ENCODE results near the gene IGLL1.

Gene IGLL1

GRCh38 chr22:23555118-23555517 is 25.0 kb downstream of the IGLL1 start:
- Histone ChIP-seq H3K27ac (ENCODE audit: low read depth, low read length) (no peak overlapping the region), H3K9me3 (ENCODE audit: insufficient read depth, low read length) (no peaks in the 10 kb centered on the region), H3K79me2 (ENCODE audit: insufficient read depth, low read length) (no peaks in the 10 kb centered on the region), H3K27me3 (ENCODE audit: low read length) (no peaks in the 10 kb centered on the region), H4K20me1 (ENCODE audit: low read depth, low read length) (no peaks in the 10 kb centered on the region), H2AFZ (ENCODE audit: low read depth, low read length, severe bottlenecking) (no peak overlapping the region), H3K4me3 (ENCODE audit: insufficient read depth, low read length, poor library complexity, severe bottlenecking) (no peak overlapping the region), H3K4me2 (ENCODE audit: low read depth, low read length, poor library complexity, severe bottlenecking) (no peak overlapping the region), H3F3A (ENCODE audit: insufficient read depth) (no peaks in the 10 kb centered on the region), H3K9me2 (replicated peaks; ENCODE audit: insufficient read depth, low read length) (no peaks in the 10 kb centered on the region), H3K9ac (ENCODE audit: low read length) (no peak overlapping the region), H3K36me3 (ENCODE audit: low read length) (no peaks in the 10 kb centered on the region)
- TF ChIP-seq CTCF (IDR thresholded peaks at IDR 0.05; ENCODE audit: insufficient read depth, low read length, poor library complexity, severe bottlenecking) (no peak), EZH2phosphoT487 (conservative IDR thresholded peaks at IDR 0.05; ENCODE audit: low read length) (no peak)

- Histone ChIP-seq H3K9me2 (replicated peaks; ENCODE audit: insufficient read depth, low read length) (no peaks in the 10 kb centered on the region), H3K36me3 (ENCODE audit: low read length) (no peaks in the 10 kb centered on the region), H3K79me2 (ENCODE audit: insufficient read depth, low read length) (no peaks in the 10 kb centered on the region), H2AFZ (ENCODE audit: low read depth, low read length, severe bottlenecking) (no peak overlapping the region), H3K27me3 (ENCODE audit: low read length) (no peaks in the 10 kb centered on the region), H3K9ac (ENCODE audit: low read length) (no peak overlapping the region), H3K27ac (ENCODE audit: low read depth, low read length) (no peak overlapping the region), H3K9me3 (ENCODE audit: insufficient read depth, low read length) (no peaks in the 10 kb centered on the region), H3K4me2 (ENCODE audit: low read depth, low read length, poor library complexity, severe bottlenecking) (no peak overlapping the region), H3F3A (ENCODE audit: insufficient read depth) (no peaks in the 10 kb centered on the region), H4K20me1 (ENCODE audit: low read depth, low read length) (no peaks in the 10 kb centered on the region), H3K4me3 (ENCODE audit: insufficient read depth, low read length, poor library complexity, severe bottlenecking) (no peak overlapping the region)
- TF ChIP-seq EZH2phosphoT487 (conservative IDR thresholded peaks at IDR 0.05; ENCODE audit: low read length): no peak
- TF ChIP-seq CTCF (IDR thresholded peaks at IDR 0.05; ENCODE audit: insufficient read depth, low read length, poor library complexity, severe bottlenecking): no peak
These were observed 25.9 kb downstream of the IGLL1 start for GRCh38 chr22:23553924-23554870.

DNA sequence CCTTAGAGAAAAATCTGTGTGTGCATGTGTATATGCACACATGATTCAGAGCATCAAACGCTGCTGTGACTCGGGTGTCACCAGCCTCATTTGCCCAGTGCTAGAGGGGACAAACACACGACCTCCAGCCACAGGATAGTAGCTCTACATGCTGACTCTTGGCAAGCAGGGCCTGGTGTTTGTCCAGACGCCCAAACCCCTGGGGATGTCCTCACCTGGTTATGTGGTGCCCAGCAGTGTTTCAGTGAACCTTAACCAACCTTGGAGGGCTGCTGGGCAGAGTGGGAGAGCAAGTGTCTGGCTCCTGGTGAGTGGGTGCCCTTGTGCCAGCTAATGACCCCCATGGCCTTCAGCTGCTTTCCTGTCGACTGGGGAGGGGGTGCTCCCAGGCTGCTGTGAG is 26.7 kb downstream of the IGLL1 start:
- Histone ChIP-seq H3K36me3 (ENCODE audit: low read length) (no peaks in the 10 kb centered on the region), H3K9me3 (ENCODE audit: insufficient read depth, low read length) (no peaks in the 10 kb centered on the region), H4K20me1 (ENCODE audit: low read depth, low read length) (no peaks in the 10 kb centered on the region), H3K4me2 (ENCODE audit: low read depth, low read length, poor library complexity, severe bottlenecking) (no peak overlapping the region), H3K27me3 (ENCODE audit: low read length) (no peaks in the 10 kb centered on the region), H3K27ac (ENCODE audit: low read depth, low read length) (no peak overlapping the region), H2AFZ (ENCODE audit: low read depth, low read length, severe bottlenecking) (no peak overlapping the region), H3K9ac (ENCODE audit: low read length) (no peak overlapping the region), H3K4me3 (ENCODE audit: insufficient read depth, low read length, poor library complexity, severe bottlenecking) (no peak overlapping the region), H3K79me2 (ENCODE audit: insufficient read depth, low read length) (no peaks in the 10 kb centered on the region), H3K9me2 (replicated peaks; ENCODE audit: insufficient read depth, low read length) (no peaks in the 10 kb centered on the region), H3F3A (ENCODE audit: insufficient read depth) (no peaks in the 10 kb centered on the region)
- TF ChIP-seq EZH2phosphoT487 (conservative IDR thresholded peaks at IDR 0.05; ENCODE audit: low read length): no peak
- no peak for TF ChIP-seq CTCF (IDR thresholded peaks at IDR 0.05; ENCODE audit: insufficient read depth, low read length, poor library complexity, severe bottlenecking)
